ENCODE measurements around the gene STX19.

STX19 gene

GRCh38 chr3:93988283-93988682 is 40.1 kb downstream of the STX19 start:
- Histone ChIP-seq H4K20me1 (ENCODE audit: insufficient read depth, low read length) (no peaks in the 10 kb centered on the region), H3K4me3 (ENCODE audit: low read length) (no peak overlapping the region), H3K9me3 (replicated peaks; ENCODE audit: insufficient read depth, low read length) (no peaks in the 10 kb centered on the region), H3F3A (ENCODE audit: insufficient read depth, low read length) (no peaks in the 10 kb centered on the region), H3K4me1 (ENCODE audit: low read length) (no peaks in the 10 kb centered on the region), H3K27ac (ENCODE audit: low read length) (no peak overlapping the region), H2AFZ (ENCODE audit: low read length) (no peak overlapping the region), H3K9ac (ENCODE audit: low read length) (no peak overlapping the region), H3K9me2 (replicated peaks; ENCODE audit: insufficient read depth, low read length) (no peaks in the 10 kb centered on the region), H3K4me2 (ENCODE audit: low read depth, low read length) (no peak overlapping the region), H3K79me2 (ENCODE audit: low read length) (no peaks in the 10 kb centered on the region), H3K27me3 (replicated peaks; ENCODE audit: insufficient read depth, low read length) (no peaks in the 10 kb centered on the region), H3K36me3 (replicated peaks; ENCODE audit: insufficient read depth, low read length) (no peaks in the 10 kb centered on the region)
- no peak for DNase-seq
- TF ChIP-seq CTCF (IDR thresholded peaks at IDR 0.05; ENCODE audit: low read length): no peak
- TF ChIP-seq EZH2phosphoT487 (IDR thresholded peaks at IDR 0.05; ENCODE audit: low read length): no peak
- no peak for TF ChIP-seq EZH2 (optimal IDR thresholded peaks at IDR 0.05; ENCODE audit: low read depth, low read length)

GRCh38 chr3:93984618-93985017 is 43.8 kb downstream of the STX19 start:
- Histone ChIP-seq H3K9ac (ENCODE audit: low read length) (no peak overlapping the region), H3K9me3 (replicated peaks; ENCODE audit: insufficient read depth, low read length) (no peaks in the 10 kb centered on the region), H3F3A (ENCODE audit: insufficient read depth, low read length) (0 out of 2 replicates have a peak, but pooled peaks cover 7% of the 10 kb centered on the region), H3K4me3 (ENCODE audit: low read length) (no peak overlapping the region), H3K9me2 (replicated peaks; ENCODE audit: insufficient read depth, low read length) (no peaks in the 10 kb centered on the region), H3K79me2 (ENCODE audit: low read length) (peaks cover 17% of the 10 kb centered on the region), H3K36me3 (replicated peaks; ENCODE audit: insufficient read depth, low read length) (no peaks in the 10 kb centered on the region), H3K27me3 (replicated peaks; ENCODE audit: insufficient read depth, low read length) (no peaks in the 10 kb centered on the region), H2AFZ (ENCODE audit: low read length) (no peak overlapping the region), H3K4me1 (ENCODE audit: low read length) (peaks cover 5% of the 10 kb centered on the region; the same call in 1 of the 2 replicates), H3K4me2 (ENCODE audit: low read depth, low read length) (no peak overlapping the region), H3K27ac (ENCODE audit: low read length) (no peak overlapping the region), H4K20me1 (ENCODE audit: insufficient read depth, low read length) (no peaks in the 10 kb centered on the region)
- DNase-seq: no peak
- no peak for TF ChIP-seq EZH2 (optimal IDR thresholded peaks at IDR 0.05; ENCODE audit: low read depth, low read length)
- TF ChIP-seq CTCF (IDR thresholded peaks at IDR 0.05; ENCODE audit: low read length): no peak
- TF ChIP-seq EZH2phosphoT487 (IDR thresholded peaks at IDR 0.05; ENCODE audit: low read length): no peak

- Histone ChIP-seq H3K9ac (ENCODE audit: low read length) (no peak overlapping the region), H3K9me3 (replicated peaks; ENCODE audit: insufficient read depth, low read length) (no peaks in the 10 kb centered on the region), H3F3A (ENCODE audit: insufficient read depth, low read length) (0 out of 2 replicates have a peak, but pooled peaks cover 7% of the 10 kb centered on the region), H3K36me3 (replicated peaks; ENCODE audit: insufficient read depth, low read length) (no peaks in the 10 kb centered on the region), H3K4me2 (ENCODE audit: low read depth, low read length) (no peak overlapping the region), H2AFZ (ENCODE audit: low read length) (no peak overlapping the region), H3K27me3 (replicated peaks; ENCODE audit: insufficient read depth, low read length) (no peaks in the 10 kb centered on the region), H3K9me2 (replicated peaks; ENCODE audit: insufficient read depth, low read length) (no peaks in the 10 kb centered on the region), H3K4me1 (ENCODE audit: low read length) (peaks cover 8% of the 10 kb centered on the region), H4K20me1 (ENCODE audit: insufficient read depth, low read length) (no peaks in the 10 kb centered on the region), H3K79me2 (ENCODE audit: low read length) (peaks cover 17% of the 10 kb centered on the region), H3K4me3 (ENCODE audit: low read length) (no peak overlapping the region), H3K27ac (ENCODE audit: low read length) (no peak overlapping the region)
- no peak for DNase-seq
- TF ChIP-seq CTCF (IDR thresholded peaks at IDR 0.05; ENCODE audit: low read length): no peak
- no peak for TF ChIP-seq EZH2 (optimal IDR thresholded peaks at IDR 0.05; ENCODE audit: low read depth, low read length)
- TF ChIP-seq EZH2phosphoT487 (IDR thresholded peaks at IDR 0.05; ENCODE audit: low read length): no peak
These were observed 45.0 kb downstream of the STX19 start for GRCh38 chr3:93983408-93983807.

Measured in MM.1S (cell line).